GM15510 (cell line): Measurements from ENCODE around the gene SGCD.

Experiments used
- POLR2A ChIP-seq: IDR thresholded peaks from 3 replicates; pipeline ENCODE4 v1.6.1; 2011; ENCODE audit warnings: borderline replicate concordance; ENCODE audit not compliant: insufficient read length; ENCODE audit errors: extremely low read depth

Gene SGCD

DNA sequence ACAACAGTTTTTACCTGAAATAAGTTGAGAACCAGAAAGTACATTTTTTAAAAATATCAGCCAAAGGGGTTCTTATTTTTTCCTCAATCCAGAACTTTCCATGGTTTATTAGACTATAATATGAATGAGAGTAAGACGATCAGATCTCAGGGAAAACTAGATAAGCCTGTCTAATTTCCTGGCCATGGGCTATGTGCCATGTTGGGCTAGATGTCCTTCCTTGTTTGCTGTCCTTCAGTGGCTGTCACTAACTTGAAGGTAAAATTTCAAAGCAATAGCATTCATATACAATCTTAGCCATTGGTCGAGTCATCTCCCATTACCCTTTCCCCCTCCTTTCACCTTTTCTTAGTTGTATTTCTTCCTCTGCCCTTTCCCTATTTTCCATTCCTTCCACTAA lies 343.7 kb downstream of the SGCD start:
- no peak for TF ChIP-seq POLR2A

DNA sequence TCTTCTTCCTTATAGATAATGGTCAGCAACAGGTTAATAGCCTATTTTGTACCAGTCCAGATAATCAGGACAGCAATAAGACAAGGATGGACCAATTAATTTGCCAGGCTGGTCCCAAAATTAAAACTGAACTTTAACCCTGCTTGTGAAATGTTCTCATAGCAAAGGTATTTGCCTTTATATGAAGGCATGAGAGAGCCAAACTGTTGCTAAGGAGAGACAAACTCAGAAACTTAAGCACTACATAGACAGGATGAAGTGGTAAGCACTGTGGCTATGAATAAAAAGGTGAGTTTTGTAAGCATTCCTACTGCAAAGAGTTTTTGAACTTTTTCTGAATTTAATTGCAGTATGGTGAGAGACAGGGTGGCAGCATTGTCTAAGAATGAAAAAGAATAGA lies 348.4 kb downstream of the SGCD start:
- TF ChIP-seq POLR2A = no peak

DNA sequence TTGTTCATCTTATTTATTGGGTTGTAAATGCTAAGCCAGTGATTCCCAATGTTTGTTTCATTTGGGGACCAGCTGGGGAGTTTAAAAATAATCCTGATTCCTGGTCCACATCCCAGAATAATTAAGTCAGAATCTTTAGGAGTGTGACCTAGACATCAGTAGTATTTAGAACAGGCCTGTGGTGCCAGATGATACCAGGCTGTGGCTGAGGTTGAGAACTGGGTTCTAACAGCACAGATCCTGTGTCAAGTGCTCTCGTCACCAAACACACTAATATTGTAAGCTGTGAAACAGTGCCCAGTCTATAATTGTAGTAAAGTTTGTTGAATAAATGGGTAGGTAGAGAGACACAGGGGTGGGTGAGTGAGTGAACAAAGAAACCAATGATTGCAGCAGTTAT lies 351.0 kb downstream of the SGCD start:
- no peak for TF ChIP-seq POLR2A

DNA sequence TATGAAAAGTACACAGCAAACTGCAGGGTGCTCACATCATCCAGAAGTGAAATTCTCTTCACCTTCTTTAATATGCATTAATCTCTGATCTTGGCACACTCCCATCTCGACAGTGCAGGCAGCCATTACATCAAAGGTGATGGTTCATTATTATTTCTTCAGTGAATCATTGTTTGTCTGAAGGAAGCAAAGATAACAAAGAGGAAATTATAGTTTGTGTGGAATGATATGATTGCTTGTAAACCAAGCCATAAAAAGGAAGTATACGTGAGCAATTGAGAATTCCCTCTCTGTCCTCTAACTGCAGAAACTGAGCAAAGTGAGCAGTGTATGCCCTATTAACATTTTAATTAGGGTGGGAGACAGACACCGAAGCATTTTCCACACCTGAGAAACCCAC lies 351.5 kb downstream of the SGCD start:
- no peak for TF ChIP-seq POLR2A

DNA sequence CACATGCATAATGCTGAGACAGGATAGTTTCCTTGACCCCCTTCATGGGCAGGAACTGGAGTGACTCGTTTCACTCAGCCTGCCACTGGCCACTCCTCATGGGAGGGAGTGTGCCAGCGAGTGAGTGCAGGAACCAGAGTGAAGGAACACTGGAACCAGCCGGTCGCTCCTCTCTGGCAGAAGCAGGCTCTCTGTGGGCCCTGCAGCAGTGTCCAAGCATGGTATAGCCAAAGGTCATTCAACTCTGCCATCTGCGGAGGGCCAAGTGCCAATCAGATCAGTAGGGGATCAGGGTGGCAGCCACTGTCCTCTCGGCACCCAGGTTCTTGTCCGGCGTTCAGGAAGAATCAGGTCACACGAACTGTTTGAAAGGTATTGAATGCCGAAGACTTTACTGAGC lies 353.9 kb downstream of the SGCD start:
- no peak for TF ChIP-seq POLR2A

DNA sequence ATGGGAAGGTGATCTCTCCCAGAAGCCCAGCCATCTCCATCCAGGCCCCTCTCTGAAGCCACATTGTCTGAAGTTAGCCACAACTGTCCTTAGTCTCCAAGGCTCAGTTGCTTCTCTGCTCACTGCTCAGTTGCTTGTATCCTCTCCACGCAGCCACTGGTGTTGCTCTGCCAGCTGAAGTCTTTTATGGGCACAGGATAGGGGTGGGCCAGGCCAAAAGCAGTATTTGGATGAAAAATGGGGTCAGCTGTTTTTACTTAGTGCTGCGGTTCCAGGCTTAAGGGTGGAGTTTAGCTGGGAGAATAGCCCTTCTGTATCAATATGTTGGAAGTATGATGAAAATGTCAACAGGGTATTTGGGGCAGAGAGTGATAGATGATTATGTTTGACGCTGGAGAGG lies 354.3 kb downstream of the SGCD start:
- TF ChIP-seq POLR2A = no peak

DNA sequence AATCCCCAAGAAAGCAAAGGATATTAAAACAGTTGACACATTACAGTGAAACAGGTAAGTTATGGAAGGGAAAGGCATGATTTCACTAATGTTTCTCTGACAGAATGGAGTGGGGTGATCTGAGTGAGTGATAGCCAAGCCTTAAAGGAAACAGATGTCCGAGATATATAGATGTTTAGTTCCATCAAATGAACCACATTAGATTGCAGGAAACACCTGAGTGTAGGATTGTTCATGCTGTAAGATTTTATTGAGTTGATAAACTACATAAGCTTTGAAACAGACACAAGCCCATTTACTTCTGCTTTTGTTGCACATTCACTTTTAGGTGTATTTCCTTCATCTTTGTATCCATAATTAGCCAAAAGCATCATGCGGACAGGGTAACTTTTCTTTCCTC lies 356.0 kb downstream of the SGCD start:
- TF ChIP-seq POLR2A = no peak

DNA sequence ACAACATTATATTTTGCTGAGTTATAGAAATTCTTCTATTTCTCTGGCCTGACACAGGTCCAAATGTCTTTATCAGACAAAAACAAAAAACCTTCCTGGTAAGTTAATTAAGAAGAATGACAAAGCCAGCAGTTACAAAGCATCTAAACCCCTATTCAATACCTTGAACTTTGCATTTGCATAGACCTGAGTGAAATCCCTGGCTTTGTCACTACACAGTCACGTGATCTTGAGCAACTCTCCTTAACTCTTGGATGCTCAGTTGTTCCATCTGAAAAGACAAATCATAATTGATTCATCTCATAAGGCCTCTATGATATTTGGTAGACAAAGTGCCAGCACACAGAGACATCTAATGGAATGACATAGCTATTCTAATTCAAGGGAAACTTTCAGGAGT lies 356.5 kb downstream of the SGCD start:
- no peak for TF ChIP-seq POLR2A

DNA sequence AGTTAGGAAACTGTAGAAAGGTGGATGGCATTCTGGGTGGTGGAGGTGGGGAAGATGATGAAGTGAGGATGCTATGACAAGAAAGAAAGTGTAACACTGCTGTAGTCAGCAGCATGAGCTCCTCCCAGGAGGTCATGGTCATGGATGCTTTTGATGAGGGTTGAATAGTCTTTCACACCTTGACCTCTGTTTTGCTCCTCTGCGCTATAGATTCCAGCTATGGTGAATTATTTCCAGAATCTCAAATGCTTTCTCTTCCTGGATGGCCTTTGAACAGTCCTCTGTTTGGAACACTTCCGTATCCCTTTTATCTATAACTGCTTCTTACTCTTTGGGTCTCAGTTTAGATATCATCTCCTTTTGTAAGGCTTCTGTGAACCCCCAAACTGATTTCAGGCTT lies 357.3 kb downstream of the SGCD start:
- no peak for TF ChIP-seq POLR2A

DNA sequence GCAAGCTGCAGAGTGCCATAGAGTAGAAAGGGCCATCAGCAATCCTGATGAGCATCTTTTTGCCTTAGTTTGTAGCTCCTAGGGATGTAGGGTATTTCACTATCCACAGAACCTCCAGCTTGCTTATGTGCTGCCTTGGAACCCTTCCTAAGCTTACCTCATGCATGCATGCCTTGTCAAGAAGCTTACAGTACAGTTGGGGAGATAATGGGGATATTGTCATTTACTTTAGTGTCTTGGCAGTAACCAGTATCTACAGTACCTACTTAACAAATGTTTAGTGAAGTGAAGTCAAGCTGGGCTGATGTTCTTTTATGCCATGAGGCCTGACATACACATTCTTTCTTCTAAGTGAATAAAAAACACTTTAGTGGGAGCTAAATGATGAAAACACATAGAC lies 358.5 kb downstream of the SGCD start:
- TF ChIP-seq POLR2A = no peak

DNA sequence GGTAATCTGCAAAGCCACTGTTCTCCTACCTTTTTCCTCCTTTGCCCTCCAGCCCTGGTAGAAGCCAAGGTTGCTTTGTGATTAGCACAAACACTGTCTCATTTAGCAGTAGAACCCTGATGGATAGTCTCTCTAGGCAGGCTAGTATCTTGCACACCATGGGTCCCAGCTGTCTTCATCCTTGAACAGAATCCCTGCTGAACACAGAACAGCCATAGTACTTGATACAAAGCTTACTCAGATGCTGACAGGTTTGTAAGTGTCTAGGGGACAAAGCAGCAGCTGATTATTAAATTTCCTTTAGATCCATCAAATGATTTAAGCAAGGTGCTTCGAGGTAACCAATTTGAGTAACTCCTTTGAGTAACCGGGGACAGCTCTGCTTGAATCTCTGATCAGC lies 359.4 kb downstream of the SGCD start:
- no peak for TF ChIP-seq POLR2A

DNA sequence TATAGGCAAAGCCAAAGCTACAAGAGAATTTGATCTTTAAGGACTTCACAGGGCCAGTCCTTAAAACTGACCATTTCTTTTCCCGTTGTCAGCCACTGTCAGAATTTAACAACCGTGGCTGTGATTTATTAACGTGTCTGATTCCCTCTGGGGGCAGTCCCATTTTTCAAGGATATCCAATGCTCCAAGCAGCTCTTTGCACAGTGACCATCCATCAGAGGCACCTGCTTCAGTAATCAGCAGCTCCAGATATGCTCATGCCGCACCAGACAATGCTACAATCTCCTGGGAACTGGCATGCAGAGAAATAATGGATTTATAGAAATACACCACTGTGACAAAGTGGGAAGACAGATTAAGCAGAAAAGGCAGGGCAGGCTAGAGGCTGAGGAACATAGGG lies 359.8 kb downstream of the SGCD start:
- no peak for TF ChIP-seq POLR2A

DNA sequence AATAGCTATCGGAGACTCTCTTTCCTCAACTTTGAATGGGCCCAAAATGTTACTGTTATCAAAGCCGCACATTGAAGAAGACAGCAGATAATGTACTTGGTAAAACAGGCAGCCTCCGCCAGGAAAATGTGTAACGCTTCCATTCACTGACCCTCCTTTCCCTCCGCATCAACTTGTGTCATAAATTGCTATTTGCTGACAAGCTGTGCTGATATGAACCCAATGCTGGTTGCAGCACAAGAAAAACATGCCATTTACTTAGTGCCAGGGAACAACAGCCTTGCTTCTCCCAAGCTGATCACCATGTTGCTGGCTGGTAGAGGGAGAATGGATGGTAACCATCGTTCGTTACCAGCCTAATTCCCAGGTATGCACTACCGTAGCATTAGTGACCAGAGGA lies 360.6 kb downstream of the SGCD start:
- no peak for TF ChIP-seq POLR2A

DNA sequence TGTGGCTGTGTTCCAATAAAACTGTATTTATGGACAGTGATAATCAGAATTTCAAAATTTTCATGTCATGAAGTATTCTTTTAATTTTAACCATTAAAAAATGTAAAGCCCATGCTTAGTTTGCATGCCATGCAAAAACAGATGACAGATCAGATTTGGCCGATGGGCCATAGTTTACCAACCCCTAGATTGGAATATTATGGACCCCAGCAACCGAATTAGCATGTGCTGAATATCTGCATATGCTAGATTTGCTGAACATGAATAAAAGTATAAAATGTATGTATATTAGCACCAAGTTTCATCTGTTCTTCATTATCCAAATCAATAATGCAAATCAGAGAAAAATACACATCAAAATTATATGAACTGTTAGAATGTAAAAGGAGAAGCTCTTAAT lies 364.6 kb downstream of the SGCD start:
- TF ChIP-seq POLR2A = no peak

DNA sequence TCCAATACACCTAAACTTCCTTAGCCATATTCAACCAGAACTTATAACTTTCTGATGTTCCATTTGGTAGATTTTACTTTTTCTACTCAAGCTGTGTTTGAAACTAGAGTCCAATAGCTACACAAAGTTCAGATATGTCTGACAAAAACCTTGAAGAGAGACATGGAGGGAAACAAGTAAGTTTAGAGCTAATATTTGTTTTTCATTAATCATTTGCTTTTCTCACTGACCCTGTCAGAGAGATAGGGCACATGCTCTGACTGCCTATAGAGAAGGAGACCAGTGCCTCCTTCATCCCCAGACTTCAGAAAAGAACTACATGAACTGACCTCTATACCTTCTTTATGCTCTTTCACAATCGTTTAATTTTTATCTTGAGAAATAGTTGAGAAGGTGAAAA lies 366.1 kb downstream of the SGCD start:
- TF ChIP-seq POLR2A = no peak

DNA sequence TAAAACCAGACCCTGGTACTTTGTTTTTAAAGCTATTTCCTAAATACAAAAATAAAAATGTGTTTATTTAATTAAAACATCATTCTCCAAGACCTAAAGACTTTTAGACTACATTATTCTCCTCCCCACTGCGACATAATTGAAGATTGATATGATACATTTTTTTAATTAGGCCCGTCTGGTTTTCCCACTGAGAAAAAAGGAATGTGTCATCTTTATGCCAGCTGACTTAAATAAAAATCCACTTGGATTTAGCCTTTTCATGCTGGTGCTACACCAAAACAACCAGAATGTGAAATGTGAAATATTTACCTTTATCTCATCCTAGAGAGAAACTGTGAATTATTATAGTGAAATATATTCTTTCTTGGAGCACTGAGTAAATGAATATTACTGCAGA lies 367.6 kb downstream of the SGCD start:
- no peak for TF ChIP-seq POLR2A

DNA sequence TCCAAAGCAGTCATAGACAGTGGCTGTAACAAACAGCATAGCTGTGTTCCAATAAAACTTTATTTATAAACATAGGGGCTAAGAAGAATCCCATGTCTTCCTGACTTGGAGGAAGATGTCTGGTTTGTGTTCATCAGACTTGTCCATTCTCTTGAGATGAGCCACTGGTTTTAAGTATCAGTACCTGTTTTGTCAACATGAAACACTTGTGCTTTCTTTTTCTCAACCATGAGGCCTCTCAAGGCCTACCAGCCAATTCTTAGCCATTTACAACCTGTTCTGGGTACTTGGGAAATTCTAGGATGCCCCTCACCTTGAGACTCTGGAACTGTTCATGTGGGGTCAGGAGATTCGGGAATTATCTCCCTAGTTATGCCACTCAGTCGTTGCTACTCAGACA lies 368.8 kb downstream of the SGCD start:
- no peak for TF ChIP-seq POLR2A
